Ishikawa (cell line): ENCODE measurements around the gene TMEM132D.

Experiments
- CEBPB ChIP-seq: IDR thresholded peaks from 2 replicates; pipeline ENCODE4 v1.6.1; 2012
- EGR1 ChIP-seq: IDR thresholded peaks from 2 replicates; pipeline ENCODE4 v1.6.1; 2012
- EP300 ChIP-seq: IDR thresholded peaks from 2 replicates; pipeline ENCODE4 v1.6.1; 2012; ENCODE audit warnings: borderline replicate concordance
- MAX ChIP-seq: IDR thresholded peaks from 2 replicates; pipeline ENCODE4 v1.6.1; 2012
- NFIC ChIP-seq: IDR thresholded peaks from 2 replicates; pipeline ENCODE4 v1.6.1; 2012
- REST ChIP-seq: IDR thresholded peaks from 2 replicates; pipeline ENCODE4 v1.6.1; 2012; ENCODE audit warnings: low read depth, mild to moderate bottlenecking
- TAF1 ChIP-seq: IDR thresholded peaks from 2 replicates; pipeline ENCODE4 v1.6.1; 2012; ENCODE audit warnings: low read depth, mild to moderate bottlenecking
- TEAD4 ChIP-seq: IDR thresholded peaks from 2 replicates; pipeline ENCODE4 v1.6.1; 2012
- YY1 ChIP-seq: IDR thresholded peaks from 2 replicates; pipeline ENCODE4 v1.6.1; 2012; ENCODE audit warnings: low read depth

GRCh38 chr12:129300011-129300410, 603.8 kb downstream of the TMEM132D start:
- TF ChIP-seq REST (no peak), NFIC (no peak), TAF1 (no peak), EP300 (no peak), MAX (no peak), CEBPB (no peak), TEAD4 (no peak), EGR1 (no peak), YY1 (no peak)
